GM12878 (cell line): ENCODE results near the gene LMAN1L. TPM values are rescaled to one million over a fixed set of nuclear protein-coding genes. Genes with fewer than 3 reads are reported as not detected.

ENCODE experiments used
- BRCA1 ChIP-seq: IDR thresholded peaks from 2 replicates; pipeline ENCODE4 v1.6.1; 2011; ENCODE audit warnings: low read depth, low read length, improper control_type of control experiment
- EED ChIP-seq: sonication (generic); IDR thresholded peaks from 2 replicates; pipeline ENCODE4 v1.6.1; 2016; ENCODE audit warnings: antibody characterized with exemption, low read depth
- EP300 ChIP-seq, 2 experiments: fragments of 150-350 bp in 1 of 2; IDR thresholded peaks; 2 replicates each; pipeline ENCODE4 v1.6.1; 2011 to 2012; ENCODE audit warnings: low read depth in 2 of 2, low read length in 2 of 2, borderline replicate concordance in 1 of 2, improper control_type of control experiment in 1 of 2, inconsistent platforms in 1 of 2; ENCODE audit not compliant: control insufficient read depth in 1 of 2
- LARP7 ChIP-seq: fragments of 450-650 bp; IDR thresholded peaks from 2 replicates; pipeline ENCODE4 v1.6.1; 2017; ENCODE audit warnings: mild to moderate bottlenecking
- MTA3 ChIP-seq: IDR thresholded peaks from 2 replicates; pipeline ENCODE4 v1.6.1; 2012; ENCODE audit warnings: low read length, inconsistent platforms, borderline replicate concordance
- MXI1 ChIP-seq: fragments of 150-350 bp; IDR thresholded peaks from 2 replicates; pipeline ENCODE4 v1.6.1; 2011; ENCODE audit warnings: low read depth, mild to moderate bottlenecking, inconsistent platforms, low read length, improper control_type of control experiment
- MYB ChIP-seq: fragments of 150-350 bp; IDR thresholded peaks from 2 replicates; pipeline ENCODE4 v1.6.1; 2014; ENCODE audit warnings: mild to moderate bottlenecking, low read depth, low read length, borderline replicate concordance
- PBX3 ChIP-seq: IDR thresholded peaks from 2 replicates; pipeline ENCODE4 v1.6.1; 2011; ENCODE audit warnings: mild to moderate bottlenecking, low read depth, low read length, moderate library complexity; ENCODE audit not compliant: insufficient replicate concordance
- POLR2A ChIP-seq: IDR thresholded peaks from 2 replicates; pipeline ENCODE4 v1.6.1; 2011; ENCODE audit warnings: low read depth, mild to moderate bottlenecking, low read length
- POLR2AphosphoS5 ChIP-seq: IDR thresholded peaks from 2 replicates; pipeline ENCODE4 v1.6.1; 2011; ENCODE audit warnings: mild to moderate bottlenecking, low read length, inconsistent platforms
- POU2F2 ChIP-seq: IDR thresholded peaks from 3 replicates; pipeline ENCODE4 v1.6.1; 2011; ENCODE audit warnings: low read depth, mild to moderate bottlenecking, low read length, borderline replicate concordance
- SMARCA5 ChIP-seq: fragments of 450-650 bp; IDR thresholded peaks from 2 replicates; pipeline ENCODE4 v1.6.1; 2017; ENCODE audit warnings: mild to moderate bottlenecking
- SRF ChIP-seq, 2 experiments: IDR thresholded peaks; 2 replicates each; pipeline ENCODE4 v1.6.1; 2011; ENCODE audit warnings: low read depth in 2 of 2, low read length in 2 of 2, mild to moderate bottlenecking in 1 of 2, moderate library complexity in 1 of 2
- TCF3 ChIP-seq: IDR thresholded peaks from 2 replicates; pipeline ENCODE4 v1.6.1; 2012; ENCODE audit warnings: low read depth, mild to moderate bottlenecking, low read length, borderline replicate concordance; ENCODE audit not compliant: insufficient read depth
- WRNIP1 ChIP-seq: IDR thresholded peaks from 2 replicates; pipeline ENCODE4 v1.6.1; 2011; ENCODE audit warnings: low read depth, low read length, improper control_type of control experiment, borderline replicate concordance
- YY1 ChIP-seq: IDR thresholded peaks from 2 replicates; pipeline ENCODE4 v1.6.1; 2011; ENCODE audit warnings: low read depth, mild to moderate bottlenecking, low read length
- ZNF217 ChIP-seq: fragments of 450-650 bp; IDR thresholded peaks from 2 replicates; pipeline ENCODE4 v1.6.1; 2017; ENCODE audit warnings: antibody characterized with exemption, mild to moderate bottlenecking
- ZNF24 ChIP-seq: fragments of 450-650 bp; IDR thresholded peaks from 2 replicates; pipeline ENCODE4 v1.6.1; 2017; ENCODE audit warnings: antibody characterized with exemption, mild to moderate bottlenecking
- polyA plus RNA-seq, 11 experiments: library from polyadenylated mRNA; depleted of rRNA in 4 of 11; unstranded in 6 of 11; stranded (reverse) in 5 of 11; fragments of >200 nt; fragmentation: Nextera tagmentation in 4 of 11; fragmentation: Illumina TruSeq in 1 of 11; extraction: Ambion mirVana in 4 of 11; extraction: Trizol in 1 of 11; gene quantifications; 1 replicate in 1 of 11; 2 replicates in 10 of 11; pipeline versions ENCODE4 v1.2.1 to v1.2.3, GENCODE V29; 2011 to 2016; ENCODE audit warnings: inconsistent platforms in 2 of 11, missing spikeins in 2 of 11, low read depth in 1 of 11
- total RNA-seq, 4 experiments: library from RNA; depleted of rRNA in 3 of 4; stranded (reverse); fragments of >200 nt in 3 of 4; fragmentation: Illumina TruSeq in 1 of 4; extraction: Trizol in 1 of 4; gene quantifications; 2 replicates each; pipeline versions ENCODE4 v1.2.1 to v1.2.3, GENCODE V29; 2013 to 2021
- TF ChIP-seq, protein P1 (sequence below): fragments of 450-650 bp; formaldehyde crosslinking; IDR thresholded peaks from 2 replicates; pipeline ENCODE4 v1.5.0; 2022; ENCODE audit warnings: mild to moderate bottlenecking, missing genetic modification characterization
- TF ChIP-seq, protein P2 (sequence below): fragments of 450-650 bp; IDR thresholded peaks from 2 replicates; pipeline ENCODE4 v1.6.1; 2017; ENCODE audit warnings: mild to moderate bottlenecking, moderate library complexity

LMAN1L gene
- total and polyA plus RNA-seq, 10 of the 15 experiments (the other 5 are each of a cell fraction or from before 2014, with no cell fraction given), result not detected

DNA sequence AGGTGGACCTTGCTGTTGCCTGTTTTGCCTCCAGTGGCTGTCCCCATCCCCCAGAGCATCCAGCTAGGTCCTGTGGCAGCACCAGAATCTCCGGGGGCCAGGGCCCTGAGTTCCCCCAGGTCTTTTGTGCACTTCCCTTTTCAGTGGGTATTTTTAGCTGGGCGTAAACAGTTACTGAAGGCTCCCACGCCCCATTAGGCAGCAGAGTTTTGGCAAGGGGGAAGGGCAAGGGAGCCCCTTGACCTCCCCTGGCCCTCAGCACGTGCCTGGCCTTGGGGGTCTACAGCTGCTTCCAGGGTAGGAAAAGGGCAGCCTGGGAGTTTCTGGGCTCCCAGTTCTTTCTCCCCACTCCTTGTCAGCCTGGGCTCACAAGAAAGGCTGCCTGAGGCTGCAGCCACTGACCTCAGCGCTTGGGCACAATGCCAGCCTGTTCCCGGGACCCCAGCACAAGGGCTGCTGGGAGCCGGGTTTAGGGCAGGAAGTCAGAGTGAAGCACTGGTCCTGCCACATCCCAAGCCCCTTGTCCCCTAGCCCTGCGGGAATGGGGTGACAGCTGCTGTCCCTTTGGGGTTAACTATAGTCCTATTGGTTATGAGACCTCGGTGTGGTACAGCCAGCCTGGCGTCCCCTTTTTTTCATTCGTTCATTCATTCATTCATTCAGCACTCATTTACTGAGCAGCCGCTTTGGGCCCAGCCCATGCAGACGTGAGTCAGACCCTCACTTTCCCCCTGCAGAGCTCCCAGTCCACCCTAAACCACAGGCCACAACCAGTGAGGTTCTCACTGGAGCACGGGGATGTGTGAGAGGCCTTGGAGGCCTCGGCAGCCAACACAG is 22.3 kb upstream of the LMAN1L start (continued):
- TF ChIP-seq POU2F2 (peak; percentile 55; the same call in 1 of the 3 replicates), SRF (IDR thresholded peaks at IDR 0.05; ENCODE audit: low read depth in 2 of 2, low read length in 2 of 2) (0 out of 4 replicates have a peak, but pooled peaks of 1 of the 2 experiments have one; percentile 53), ZNF217 (0 out of 2 replicates have a peak, but pooled peaks have one; percentile 27), POLR2A (peak; percentile 54; the same call in 1 of the 2 replicates), WRNIP1 (0 out of 2 replicates have a peak, but pooled peaks have one; percentile 48), PBX3 (no peak), MYB (0 out of 2 replicates have a peak, but pooled peaks have one; percentile 19), EED (peak; percentile 94), MXI1 (peak; percentile 72), SMARCA5 (no peak), EP300 (IDR thresholded peaks at IDR 0.05; ENCODE audit: borderline replicate concordance in 1 of 2, control insufficient read depth in 1 of 2, low read depth in 2 of 2, low read length in 2 of 2) (peak; percentile 69 to 88; a peak in 2 of 4 replicates), YY1 (0 out of 2 replicates have a peak, but pooled peaks have one; percentile 34), MTA3 (no peak), LARP7 (peak; percentile 58; the same call in 1 of the 2 replicates), ZNF24 (peak; percentile 99), POLR2AphosphoS5 (peak; percentile 68; the same call in 1 of the 2 replicates), BRCA1 (no peak), TCF3 (no peak)
- TF ChIP-seq, protein P1, sequence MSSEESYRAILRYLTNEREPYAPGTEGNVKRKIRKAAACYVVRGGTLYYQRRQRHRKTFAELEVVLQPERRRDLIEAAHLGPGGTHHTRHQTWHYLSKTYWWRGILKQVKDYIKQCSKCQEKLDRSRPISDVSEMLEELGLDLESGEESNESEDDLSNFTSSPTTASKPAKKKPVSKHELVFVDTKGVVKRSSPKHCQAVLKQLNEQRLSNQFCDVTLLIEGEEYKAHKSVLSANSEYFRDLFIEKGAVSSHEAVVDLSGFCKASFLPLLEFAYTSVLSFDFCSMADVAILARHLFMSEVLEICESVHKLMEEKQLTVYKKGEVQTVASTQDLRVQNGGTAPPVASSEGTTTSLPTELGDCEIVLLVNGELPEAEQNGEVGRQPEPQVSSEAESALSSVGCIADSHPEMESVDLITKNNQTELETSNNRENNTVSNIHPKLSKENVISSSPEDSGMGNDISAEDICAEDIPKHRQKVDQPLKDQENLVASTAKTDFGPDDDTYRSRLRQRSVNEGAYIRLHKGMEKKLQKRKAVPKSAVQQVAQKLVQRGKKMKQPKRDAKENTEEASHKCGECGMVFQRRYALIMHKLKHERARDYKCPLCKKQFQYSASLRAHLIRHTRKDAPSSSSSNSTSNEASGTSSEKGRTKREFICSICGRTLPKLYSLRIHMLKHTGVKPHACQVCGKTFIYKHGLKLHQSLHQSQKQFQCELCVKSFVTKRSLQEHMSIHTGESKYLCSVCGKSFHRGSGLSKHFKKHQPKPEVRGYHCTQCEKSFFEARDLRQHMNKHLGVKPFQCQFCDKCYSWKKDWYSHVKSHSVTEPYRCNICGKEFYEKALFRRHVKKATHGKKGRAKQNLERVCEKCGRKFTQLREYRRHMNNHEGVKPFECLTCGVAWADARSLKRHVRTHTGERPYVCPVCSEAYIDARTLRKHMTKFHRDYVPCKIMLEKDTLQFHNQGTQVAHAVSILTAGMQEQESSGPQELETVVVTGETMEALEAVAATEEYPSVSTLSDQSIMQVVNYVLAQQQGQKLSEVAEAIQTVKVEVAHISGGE (CRISPR knock-in tag), result no peak
- TF ChIP-seq, protein P2, sequence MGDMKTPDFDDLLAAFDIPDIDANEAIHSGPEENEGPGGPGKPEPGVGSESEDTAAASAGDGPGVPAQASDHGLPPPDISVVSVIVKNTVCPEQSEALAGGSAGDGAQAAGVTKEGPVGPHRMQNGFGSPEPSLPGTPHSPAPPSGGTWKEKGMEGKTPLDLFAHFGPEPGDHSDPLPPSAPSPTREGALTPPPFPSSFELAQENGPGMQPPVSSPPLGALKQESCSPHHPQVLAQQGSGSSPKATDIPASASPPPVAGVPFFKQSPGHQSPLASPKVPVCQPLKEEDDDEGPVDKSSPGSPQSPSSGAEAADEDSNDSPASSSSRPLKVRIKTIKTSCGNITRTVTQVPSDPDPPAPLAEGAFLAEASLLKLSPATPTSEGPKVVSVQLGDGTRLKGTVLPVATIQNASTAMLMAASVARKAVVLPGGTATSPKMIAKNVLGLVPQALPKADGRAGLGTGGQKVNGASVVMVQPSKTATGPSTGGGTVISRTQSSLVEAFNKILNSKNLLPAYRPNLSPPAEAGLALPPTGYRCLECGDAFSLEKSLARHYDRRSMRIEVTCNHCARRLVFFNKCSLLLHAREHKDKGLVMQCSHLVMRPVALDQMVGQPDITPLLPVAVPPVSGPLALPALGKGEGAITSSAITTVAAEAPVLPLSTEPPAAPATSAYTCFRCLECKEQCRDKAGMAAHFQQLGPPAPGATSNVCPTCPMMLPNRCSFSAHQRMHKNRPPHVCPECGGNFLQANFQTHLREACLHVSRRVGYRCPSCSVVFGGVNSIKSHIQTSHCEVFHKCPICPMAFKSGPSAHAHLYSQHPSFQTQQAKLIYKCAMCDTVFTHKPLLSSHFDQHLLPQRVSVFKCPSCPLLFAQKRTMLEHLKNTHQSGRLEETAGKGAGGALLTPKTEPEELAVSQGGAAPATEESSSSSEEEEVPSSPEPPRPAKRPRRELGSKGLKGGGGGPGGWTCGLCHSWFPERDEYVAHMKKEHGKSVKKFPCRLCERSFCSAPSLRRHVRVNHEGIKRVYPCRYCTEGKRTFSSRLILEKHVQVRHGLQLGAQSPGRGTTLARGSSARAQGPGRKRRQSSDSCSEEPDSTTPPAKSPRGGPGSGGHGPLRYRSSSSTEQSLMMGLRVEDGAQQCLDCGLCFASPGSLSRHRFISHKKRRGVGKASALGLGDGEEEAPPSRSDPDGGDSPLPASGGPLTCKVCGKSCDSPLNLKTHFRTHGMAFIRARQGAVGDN, result peak; percentile 80
